Measurements from ENCODE around the gene PRAMEF11.
"Not testable (repeated sequence)": the region's sequence is repeated elsewhere in the genome, so short reads cannot be mapped to it uniquely, and the experiment has no call there.

PRAMEF11 gene

GRCh38 chr1:12831310-12831709 is at the start of gene PRAMEF11:
Gene PRAMEF11, minus strand, starts transcription at chr1:12831410. Its CDS starts 2,621 bp downstream, at chr1:12828789.
- DNase-seq = not testable (repeated sequence)

GRCh38 chr1:12878453-12878852 is 47.2 kb upstream of the PRAMEF11 start:
- not testable (repeated sequence) for DNase-seq

GRCh38 chr1:12863131-12863880 is 32.1 kb upstream of the PRAMEF11 start:
- DNase-seq = not testable (repeated sequence)

GRCh38 chr1:12856786-12857185 is 25.6 kb upstream of the PRAMEF11 start, which contains the start of gene PRAMEF2:
Gene PRAMEF2, plus strand, starts transcription at chr1:12857086. Its CDS starts 1,924 bp downstream, at chr1:12859010.
- DNase-seq = not testable (repeated sequence)

- no peak for DNase-seq
Measured at GRCh38 chr1:12851779-12852178, 20.6 kb upstream of the PRAMEF11 start.

DNA sequence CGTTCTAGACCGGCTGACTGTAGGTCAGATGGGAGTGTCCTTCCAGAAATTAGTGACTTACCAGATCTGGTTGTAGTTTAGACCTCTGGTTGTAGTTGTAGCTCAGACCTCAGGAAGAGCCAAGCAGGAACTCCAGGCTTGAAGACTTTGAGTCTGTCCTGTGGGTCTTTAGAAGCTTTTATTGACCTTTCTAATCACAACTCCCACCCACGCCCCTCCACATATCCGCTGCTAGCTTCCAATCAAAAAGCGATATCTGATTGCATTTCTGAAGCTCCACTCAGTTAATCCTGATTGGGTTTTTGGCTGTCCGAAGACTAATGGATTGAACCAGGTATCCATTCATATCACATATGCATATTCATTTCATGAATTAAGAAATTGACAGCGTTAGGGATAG is 17.4 kb upstream of the PRAMEF11 start, which contains the start of gene HNRNPCL1:
TSS of gene HNRNPCL1 (minus strand) at position 101 of the 400 bp plus-strand sequence. CDS start 431 bp downstream, outside the sequence.
- DNase-seq = not testable (repeated sequence)

GRCh38 chr1:12833251-12833650 is 2.0 kb upstream of the PRAMEF11 start:
- not testable (repeated sequence) for DNase-seq

GRCh38 chr1:12819061-12819460 is 12.1 kb downstream of the PRAMEF11 start:
- not testable (repeated sequence) for DNase-seq

GRCh38 chr1:12811409-12811784 is 19.8 kb downstream of the PRAMEF11 start:
- no peak for DNase-seq

GRCh38 chr1:12810691-12811408 is 20.4 kb downstream of the PRAMEF11 start:
- no peak for DNase-seq

- no peak for DNase-seq
Measured at GRCh38 chr1:12809933-12810332, 21.3 kb downstream of the PRAMEF11 start.

DNA sequence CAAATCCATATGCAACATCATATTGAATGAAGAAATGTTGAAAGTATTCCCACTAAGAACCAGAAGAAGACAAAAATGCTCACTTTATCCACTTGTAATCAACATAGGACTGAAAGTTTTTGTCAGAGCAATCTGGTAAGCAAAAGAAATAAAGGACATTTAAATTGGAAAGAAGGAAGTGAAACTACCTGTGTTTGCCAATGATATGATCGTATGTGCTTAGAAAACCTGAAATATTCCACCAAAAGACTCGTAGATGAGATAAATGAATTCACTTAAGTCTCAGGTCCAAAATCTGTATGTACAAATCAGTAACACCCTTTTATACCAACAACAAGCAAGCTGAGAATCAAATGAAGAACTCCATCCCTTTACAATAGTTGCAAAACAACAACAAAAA is 31.5 kb downstream of the PRAMEF11 start:
- no peak for DNase-seq

GRCh38 chr1:12798911-12799310 is 32.3 kb downstream of the PRAMEF11 start:
- no peak for DNase-seq

DNA sequence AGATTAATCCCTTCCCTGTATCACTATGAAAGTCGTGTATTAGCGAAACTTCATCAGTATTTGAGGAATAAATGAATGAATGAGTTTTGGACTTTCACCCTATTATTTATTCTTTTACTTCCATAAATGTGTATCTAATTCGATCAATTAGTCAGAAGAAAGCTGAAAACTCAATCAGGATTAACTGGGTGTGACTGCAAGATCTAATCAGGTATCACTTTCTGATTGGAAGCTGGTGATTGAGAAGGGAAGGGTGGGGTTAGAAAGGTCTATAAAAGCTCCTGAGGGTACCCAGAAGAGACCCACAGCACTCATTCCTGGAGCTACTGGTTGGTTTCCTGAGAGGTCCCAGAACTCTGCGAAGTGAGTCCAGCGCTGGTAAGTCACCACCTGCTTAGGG is 40.1 kb downstream of the PRAMEF11 start, which contains the start of gene PRAMEF1:
TSS of gene PRAMEF1 (plus strand) at position 301 of the 400 bp plus-strand sequence. CDS start 1,831 bp downstream, outside the sequence.
- DNase-seq = not testable (repeated sequence)

GRCh38 chr1:12784729-12785128 is 46.5 kb downstream of the PRAMEF11 start:
- not testable (repeated sequence) for DNase-seq

GRCh38 chr1:12783783-12784182 is 47.4 kb downstream of the PRAMEF11 start:
- not testable (repeated sequence) for DNase-seq

GRCh38 chr1:12781488-12781887 is 49.7 kb downstream of the PRAMEF11 start:
- not testable (repeated sequence) for DNase-seq

DNA sequence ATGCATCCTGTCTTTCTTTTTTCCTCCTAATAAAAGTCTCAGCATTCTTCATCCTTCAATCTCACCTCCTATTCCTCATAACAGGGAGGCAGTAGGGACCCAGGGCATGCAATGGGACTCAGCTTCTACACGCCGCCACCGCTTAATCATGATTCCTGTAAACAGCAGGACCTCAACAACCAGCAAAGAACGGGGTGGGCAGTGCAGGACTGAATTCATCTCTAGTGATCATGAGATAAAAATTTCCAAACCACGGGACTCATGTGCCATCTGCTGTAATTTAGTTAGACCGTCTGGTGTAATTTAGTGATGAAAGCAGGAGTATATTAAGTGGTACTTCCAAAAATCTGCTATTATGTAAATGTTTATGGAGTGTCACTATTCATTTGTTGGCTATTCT is 52.3 kb downstream of the PRAMEF11 start:
- DNase-seq = no peak

DNA sequence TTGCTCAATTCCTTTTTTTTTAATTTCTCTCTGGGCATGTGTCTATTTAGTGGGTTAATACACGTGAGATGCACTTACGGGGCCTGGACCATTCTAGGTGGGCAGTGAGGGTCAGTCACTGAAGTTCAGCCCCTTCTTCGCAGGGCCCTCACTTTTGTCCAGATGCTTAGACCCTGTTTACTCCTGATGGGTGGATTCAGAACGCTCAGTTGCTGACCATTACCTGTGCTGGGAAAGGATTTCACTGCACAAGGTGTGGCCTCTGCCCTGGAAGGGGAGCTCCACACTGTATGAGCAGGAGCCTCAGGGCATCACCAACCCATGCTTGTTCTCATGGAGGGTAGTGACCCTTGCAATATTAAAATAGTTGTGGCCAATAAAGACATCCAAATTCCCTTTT is 53.1 kb downstream of the PRAMEF11 start:
- DNase-seq = no peak

DNA sequence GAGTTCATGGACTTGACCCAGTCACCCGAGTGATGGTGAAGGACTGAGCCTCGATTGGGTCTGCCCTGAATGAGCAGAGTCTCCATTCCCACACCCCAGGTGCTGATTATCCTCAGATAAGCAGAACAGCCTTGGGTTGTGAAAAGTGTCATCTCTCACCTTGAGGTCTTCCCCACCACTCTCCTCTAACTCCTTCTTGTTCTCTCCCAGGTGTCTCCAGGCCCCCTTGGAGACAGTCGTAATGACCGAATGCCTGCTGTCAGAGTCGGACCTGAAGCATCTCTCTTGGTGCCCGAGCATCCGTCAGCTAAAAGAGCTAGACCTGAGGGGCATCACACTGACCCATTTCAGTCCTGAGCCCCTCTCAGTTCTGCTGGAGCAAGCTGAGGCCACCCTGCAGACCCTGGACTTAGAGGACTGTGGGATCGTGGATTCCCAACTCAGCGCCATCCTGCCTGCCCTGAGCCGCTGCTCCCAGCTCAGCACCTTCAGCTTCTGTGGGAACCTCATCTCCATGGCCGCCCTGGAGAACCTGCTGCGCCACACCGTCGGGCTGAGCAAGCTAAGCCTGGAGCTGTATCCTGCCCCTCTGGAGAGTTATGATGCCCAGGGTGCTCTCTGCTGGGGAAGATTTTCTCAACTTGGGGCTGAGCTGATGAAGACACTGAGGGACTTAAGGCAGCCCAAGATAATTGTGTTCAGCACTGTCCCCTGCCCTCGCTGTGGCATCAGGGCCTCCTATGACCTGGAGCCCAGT is 54.2 kb downstream of the PRAMEF11 start:
- no peak for DNase-seq

- DNase-seq = no peak
Measured at GRCh38 chr1:12775443-12775842, 55.8 kb downstream of the PRAMEF11 start.

DNA sequence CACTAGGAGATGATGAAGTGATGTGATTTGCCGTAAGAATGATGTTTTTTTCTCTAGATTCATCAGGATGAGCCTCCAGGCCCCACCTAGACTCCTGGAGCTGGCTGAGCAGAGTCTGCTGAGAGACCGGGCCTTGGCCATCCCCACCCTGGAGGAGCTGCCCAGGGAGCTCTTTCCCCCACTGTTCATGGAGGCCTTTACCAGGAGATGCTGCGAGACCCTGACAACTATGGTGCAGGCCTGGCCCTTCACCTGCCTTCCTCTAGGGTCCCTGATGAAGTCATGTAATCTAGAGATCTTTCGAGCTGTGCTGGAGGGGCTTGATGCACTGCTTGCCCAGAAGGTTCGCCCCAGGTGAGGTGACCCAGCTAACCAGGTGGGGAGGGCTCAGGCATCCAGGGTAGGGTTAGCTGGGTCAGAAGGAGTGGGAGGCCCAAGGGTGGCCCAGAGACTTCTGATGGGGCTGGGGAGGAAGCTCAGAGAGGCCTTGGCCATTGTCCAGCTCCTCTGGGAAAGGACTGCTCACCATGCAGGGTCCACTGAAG is 56.3 kb downstream of the PRAMEF11 start:
- DNase-seq = no peak
